H1 (cell line): ENCODE data around the gene SYF2. TPM values are rescaled to one million over a fixed set of nuclear protein-coding genes. Genes with fewer than 3 reads are reported as not detected.

Experiments used
- CTCF ChIA-PET: fragments of 300-600 bp; sonication (Branson Sonifier 250); formaldehyde crosslinking; loops from one replicate; lab custom pipeline; 2021; ENCODE audit not compliant: partially characterized antibody; lab: Charles Lee
- POLR2A ChIA-PET: fragments of 300-600 bp; sonication (Branson Sonifier 250); formaldehyde crosslinking; loops from one replicate; lab custom pipeline; 2021; ENCODE audit warnings: inconsistent platforms; ENCODE audit not compliant: partially characterized antibody; lab: Charles Lee
- DNase-seq, 2 experiments: peaks; one replicate each; pipeline versions ENCODE4 v3.0.0 to v3.0.0-alpha.2; 2010 to 2022; ENCODE audit warnings: low spot score in 2 of 2, low read depth in 1 of 2, mixed read lengths in 1 of 2
- FAIRE-seq: peaks from 2 replicates; lab custom pipeline; 2011; peaks lifted over from hg19 to GRCh38; lab: Jason Lieb, UNC
- H2AFZ ChIP-seq: 2 replicates; pipeline ENCODE4 v1.8.1; 2012; ENCODE audit warnings: low read length, inconsistent platforms
- H2AK5ac ChIP-seq: 2 replicates; pipeline ENCODE4 v1.6.1; 2013; ENCODE audit warnings: low read depth, low read length
- H2BK120ac ChIP-seq: replicated peaks from 2 replicates; pipeline ENCODE3; 2013; ENCODE audit warnings: low read depth, low read length, inconsistent platforms
- H2BK12ac ChIP-seq: 2 replicates; pipeline ENCODE4 v1.6.1; 2013; ENCODE audit warnings: low read depth, low read length
- H2BK15ac ChIP-seq: 2 replicates; pipeline ENCODE4 v1.6.1; 2013; ENCODE audit warnings: low read length
- H2BK20ac ChIP-seq: 2 replicates; pipeline ENCODE4 v1.6.1; 2013; ENCODE audit warnings: low read length
- H2BK5ac ChIP-seq: 2 replicates; pipeline ENCODE4 v1.6.1; 2013; ENCODE audit warnings: low read depth, low read length
- H3K14ac ChIP-seq: 2 replicates; pipeline ENCODE4 v1.6.1; 2013; ENCODE audit warnings: inconsistent platforms; ENCODE audit not compliant: insufficient read length
- H3K18ac ChIP-seq: 2 replicates; pipeline ENCODE4 v1.6.1; 2013; ENCODE audit warnings: low read length; ENCODE audit errors: extremely low read depth
- H3K23ac ChIP-seq: 2 replicates; pipeline ENCODE4 v1.6.1; 2013; ENCODE audit warnings: inconsistent platforms; ENCODE audit not compliant: insufficient read length
- H3K23me2 ChIP-seq: 2 replicates; pipeline ENCODE4 v1.6.1; 2013; ENCODE audit warnings: low read depth, low read length
- H3K27ac ChIP-seq: 2 replicates; pipeline ENCODE4 v1.6.1; 2011; ENCODE audit warnings: low read depth, low read length, inconsistent platforms
- H3K27me3 ChIP-seq, 4 experiments: replicated peaks in 1 of 4; 1 replicate in 1 of 4; 2 replicates in 3 of 4; pipeline versions ENCODE4 v1.6.1 to v1.8.1; 2011 to 2013; ENCODE audit warnings: low read length in 3 of 4, mild to moderate bottlenecking in 3 of 4, inconsistent platforms in 2 of 4, mixed read lengths in 2 of 4, moderate library complexity in 1 of 4; ENCODE audit not compliant: control insufficient read depth in 3 of 4, insufficient read depth in 3 of 4; ENCODE audit errors: extremely low read depth in 1 of 4
- H3K36me3 ChIP-seq, 4 experiments: 2 replicates each; pipeline versions ENCODE4 v1.6.1 to v1.8.1; 2011 to 2013; ENCODE audit warnings: mild to moderate bottlenecking in 4 of 4, low read length in 3 of 4, moderate library complexity in 2 of 4, control low read depth in 1 of 4, inconsistent platforms in 1 of 4; ENCODE audit not compliant: insufficient read depth in 4 of 4, control insufficient read depth in 2 of 4
- H3K4ac ChIP-seq: replicated peaks from 2 replicates; pipeline ENCODE3; 2013; ENCODE audit warnings: low read length, low read depth, mixed read lengths, inconsistent platforms; ENCODE audit not compliant: insufficient read length
- H3K4me1 ChIP-seq, 4 experiments: replicated peaks in 1 of 4; 1 replicate in 1 of 4; 2 replicates in 3 of 4; pipeline versions ENCODE4 v1.6.1 to v1.8.1; 2011 to 2013; ENCODE audit warnings: low read length in 3 of 4, inconsistent platforms in 2 of 4, mixed read lengths in 1 of 4; ENCODE audit not compliant: insufficient read depth in 4 of 4, control insufficient read depth in 3 of 4
- H3K4me2 ChIP-seq, 2 experiments: 2 replicates each; pipeline versions ENCODE4 v1.6.1 to v1.8.1; 2011 to 2013; ENCODE audit warnings: low read depth in 2 of 2, low read length in 2 of 2, control low read depth in 1 of 2, inconsistent platforms in 1 of 2, mild to moderate bottlenecking in 1 of 2; ENCODE audit not compliant: insufficient read depth in 1 of 2
- H3K4me3 ChIP-seq, 4 experiments: fragments of 200-600, 300-600 bp in 1 of 4; sonication (generic), shearing (Covaris generic), sonication (Bioruptor Twin) in 1 of 4; 2 replicates each; pipeline versions ENCODE4 v1.5.1 to v1.8.1; 2011 to 2016; ENCODE audit warnings: low read length in 4 of 4, low read depth in 3 of 4, control low read depth in 2 of 4, inconsistent platforms in 2 of 4, mild to moderate bottlenecking in 2 of 4, mixed read lengths in 1 of 4, moderate library complexity in 1 of 4; ENCODE audit not compliant: insufficient read depth in 2 of 4; ENCODE audit errors: extremely low read depth in 1 of 4
- H3K56ac ChIP-seq: replicated peaks from 2 replicates; pipeline ENCODE3; 2013; ENCODE audit warnings: low read depth, mild to moderate bottlenecking, mixed read lengths, low read length, inconsistent platforms; ENCODE audit not compliant: insufficient read length
- H3K79me1 ChIP-seq: 2 replicates; pipeline ENCODE4 v1.6.1; 2013; ENCODE audit warnings: low read depth, low read length, control low read depth
- H3K79me2 ChIP-seq, 2 experiments: 2 replicates each; pipeline versions ENCODE4 v1.6.1 to v1.8.1; 2012 to 2013; ENCODE audit warnings: low read length in 2 of 2, mild to moderate bottlenecking in 2 of 2, inconsistent platforms in 1 of 2; ENCODE audit not compliant: insufficient read depth in 2 of 2, control insufficient read depth in 1 of 2
- H3K9ac ChIP-seq, 4 experiments: replicated peaks in 1 of 4; 1 replicate in 1 of 4; 2 replicates in 3 of 4; pipeline versions ENCODE4 v1.6.1 to v1.8.1; 2011 to 2013; ENCODE audit warnings: low read depth in 3 of 4, low read length in 3 of 4, control low read depth in 2 of 4, mild to moderate bottlenecking in 2 of 4, moderate library complexity in 2 of 4, inconsistent platforms in 1 of 4; ENCODE audit errors: extremely low read depth in 1 of 4
- H3K9me3 ChIP-seq, 2 experiments: 2 replicates each; pipeline versions ENCODE4 v1.6.1 to v1.8.1; 2012 to 2013; ENCODE audit warnings: mild to moderate bottlenecking in 2 of 2, moderate library complexity in 2 of 2, control low read depth in 1 of 2, inconsistent platforms in 1 of 2, low read depth in 1 of 2, low read length in 1 of 2, mixed read lengths in 1 of 2; ENCODE audit not compliant: insufficient read depth in 2 of 2
- H4K20me1 ChIP-seq, 2 experiments: replicated peaks in 1 of 2; 2 replicates each; pipeline versions ENCODE3 to v1.8.1; 2011 to 2013; ENCODE audit warnings: inconsistent platforms in 2 of 2, low read length in 2 of 2, mild to moderate bottlenecking in 1 of 2; ENCODE audit not compliant: insufficient read depth in 2 of 2, control insufficient read depth in 1 of 2
- H4K5ac ChIP-seq: 2 replicates; pipeline ENCODE4 v1.6.1; 2013; ENCODE audit warnings: low read length, low read depth, mixed read lengths, inconsistent platforms; ENCODE audit not compliant: insufficient read length
- H4K8ac ChIP-seq: 2 replicates; pipeline ENCODE4 v1.8.0; 2013; ENCODE audit warnings: mild to moderate bottlenecking, moderate library complexity, low read length, inconsistent platforms; ENCODE audit not compliant: insufficient read depth; ENCODE audit errors: extremely low read depth
- H4K91ac ChIP-seq: replicated peaks from 2 replicates; pipeline ENCODE3; 2013; ENCODE audit warnings: low read length, mixed read lengths, inconsistent platforms; ENCODE audit not compliant: insufficient read length
- ATF3 ChIP-seq: IDR thresholded peaks from 2 replicates; pipeline ENCODE4 v1.6.1; 2011; ENCODE audit warnings: low read depth, mild to moderate bottlenecking, low read length; ENCODE audit not compliant: insufficient read depth
- BACH1 ChIP-seq: IDR thresholded peaks from 2 replicates; pipeline ENCODE4 v1.6.1; 2012; ENCODE audit warnings: low read length, improper control_type of control experiment
- CREB1 ChIP-seq: IDR thresholded peaks from 2 replicates; pipeline ENCODE4 v1.6.1; 2012; ENCODE audit warnings: inconsistent platforms
- CTBP2 ChIP-seq: IDR thresholded peaks from 2 replicates; pipeline ENCODE4 v1.7.0; 2011; ENCODE audit warnings: borderline replicate concordance, mild to moderate bottlenecking, moderate library complexity, mixed read lengths, low read length; ENCODE audit not compliant: insufficient read depth, insufficient read length
- FOSL1 ChIP-seq: IDR thresholded peaks from 2 replicates; pipeline ENCODE4 v1.6.1; 2011; ENCODE audit warnings: mild to moderate bottlenecking, low read depth, low read length, moderate library complexity; ENCODE audit not compliant: insufficient read depth
- JUND ChIP-seq: IDR thresholded peaks from 2 replicates; pipeline ENCODE4 v1.6.1; 2011; ENCODE audit warnings: mild to moderate bottlenecking, improper control_type of control experiment, low read length
- KDM1A ChIP-seq: fragments of 200-600, 300-600 bp; sonication (generic); IDR thresholded peaks from 2 replicates; pipeline ENCODE4 v1.7.1; 2016; ENCODE audit warnings: mild to moderate bottlenecking, low read length, borderline replicate concordance
- NANOG ChIP-seq: IDR thresholded peaks from 2 replicates; pipeline ENCODE4 v1.6.1; 2011; ENCODE audit warnings: low read length, low read depth, mild to moderate bottlenecking, inconsistent platforms; ENCODE audit not compliant: insufficient read depth, poor library complexity, severe bottlenecking
- POLR2A ChIP-seq, 2 experiments: IDR thresholded peaks; 1 replicate in 1 of 2; 2 replicates in 1 of 2; pipeline ENCODE4 v1.6.1; 2011; ENCODE audit warnings: low read depth in 2 of 2, low read length in 2 of 2, mild to moderate bottlenecking in 2 of 2; ENCODE audit errors: control extremely low read depth in 1 of 2
- RBBP5 ChIP-seq: IDR thresholded peaks from 2 replicates; pipeline ENCODE4 v1.7.1; 2012; ENCODE audit warnings: low read depth, mild to moderate bottlenecking, inconsistent platforms, low read length, moderate library complexity, borderline replicate concordance
- RNF2 ChIP-seq: fragments of 200-900, 300-1000 bp; sonication (generic); IDR thresholded peaks from 2 replicates; pipeline ENCODE4 v1.7.1; 2016; ENCODE audit warnings: borderline replicate concordance, low read depth, mild to moderate bottlenecking, antibody characterized with exemption, low read length; ENCODE audit not compliant: poor library complexity, severe bottlenecking; ENCODE audit errors: missing control alignments
- SIN3A ChIP-seq, 2 experiments: IDR thresholded peaks in 1 of 2; conservative IDR thresholded peaks in 1 of 2; 2 replicates each; pipeline ENCODE4 v1.6.1; 2011 to 2012; ENCODE audit warnings: low read length in 2 of 2, improper control_type of control experiment in 1 of 2, low read depth in 1 of 2, mild to moderate bottlenecking in 1 of 2
- SIRT6 ChIP-seq: IDR thresholded peaks from one replicate; pipeline ENCODE4 v1.7.1; 2012; ENCODE audit warnings: low read length, inconsistent platforms
- ZNF274 ChIP-seq: IDR thresholded peaks from 2 replicates; pipeline ENCODE4 v1.7.0; 2012; ENCODE audit warnings: low read length, borderline replicate concordance; ENCODE audit errors: extremely low read depth
- WGBS, 2 experiments: shearing (Covaris generic) in 1 of 2; methylation state at CpG; one replicate each; pipeline versions ENCODE4 v1.1.6 to v1.1.7; 2013 to 2015; ENCODE audit warnings: low lambda C conversion rate in 2 of 2, mixed read lengths in 2 of 2, inconsistent platforms in 1 of 2, low coverage in 1 of 2, missing lambda C conversion rate in 1 of 2; ENCODE audit not compliant: insufficient replicate concordance in 2 of 2, insufficient coverage in 1 of 2, insufficient read length in 1 of 2; ENCODE audit errors: extremely low coverage in 1 of 2, missing lambda C conversion rate in 1 of 2; 5-methylcytosine and 5-hydroxymethylcytosine counted together
- polyA plus RNA-seq, 7 experiments: library from polyadenylated mRNA; depleted of rRNA in 3 of 7; stranded (reverse) in 5 of 7; unstranded in 2 of 7; fragments of >200 nt in 5 of 7; fragments of 200-250 nt in 2 of 7; gene quantifications; 1 replicate in 5 of 7; 2 replicates in 1 of 7; 4 replicates in 1 of 7; pipeline versions ENCODE4 v1.2.1 to v1.2.3, GENCODE V29; 2011 to 2013; ENCODE audit warnings: missing spikeins in 2 of 7, mixed read lengths in 2 of 7
- total RNA-seq: library from RNA; stranded (reverse); fragmentation: NEBNext Ultra II Directional; extraction: Animal tissue kit (Norgen Biotek cat#: 25700); gene quantifications from 2 replicates; pipeline ENCODE4 v1.2.1, GENCODE V29; 2021

The SYF2 gene
- total and polyA plus RNA-seq, 2 of the 8 experiments (the other 6 are each of a cell fraction or from before 2014, with no cell fraction given): 7.5 to 33.0 TPM

GRCh38 chr1:25223471-25223870 is 8.8 kb downstream of the SYF2 start:
- Histone ChIP-seq H4K91ac (no peak overlapping the region), H3K79me2 (no peaks in the 10 kb centered on the region), H2AK5ac (no peak overlapping the region), H2AFZ (no peak overlapping the region), H3K4me1 (no peaks in the 10 kb centered on the region), H3K4me3 (no peak overlapping the region), H3K18ac (no peak overlapping the region), H3K4ac (no peak overlapping the region), H2BK15ac (no peak overlapping the region), H2BK20ac (no peak overlapping the region), H3K23me2 (no peaks in the 10 kb centered on the region), H3K27me3 (no peaks in the 10 kb centered on the region), H2BK12ac (no peak overlapping the region), H3K36me3 (peaks cover 16 to 58% (median 33%) of the 10 kb centered on the region in 4 experiments), H2BK120ac (no peak overlapping the region), H3K9ac (no peak overlapping the region), H3K56ac (no peak overlapping the region), H3K14ac (no peak overlapping the region), H3K23ac (no peak overlapping the region), H3K27ac (no peak overlapping the region), H4K5ac (no peak overlapping the region), H3K79me1 (no peaks in the 10 kb centered on the region), H4K8ac (no peak overlapping the region), H3K4me2 (no peak overlapping the region), H4K20me1 (no peaks in the 10 kb centered on the region), H3K9me3 (no peaks in the 10 kb centered on the region), H2BK5ac (no peak overlapping the region)
- POLR2A ChIA-PET: interaction anchor here (0.6 to 1.1 kb wide), 2 partner anchors 9 to 11 kb away, joined by 4 to 6 read pairs; partner anchors contain the start of gene SYF2
- CTCF ChIA-PET: no interaction called here
- WGBS, 2 experiments: 94% methylated on average over 3 of the region's 3 CpGs; no CpG with 5 or more reads in 1 of the 2 experiments
- FAIRE-seq (no peak), DNase-seq (no peak)
- TF ChIP-seq POLR2A (IDR thresholded peaks at IDR 0.05; ENCODE audit: control extremely low read depth in 1 of 2, low read depth in 2 of 2, low read length in 2 of 2) (no peak), CREB1 (no peak), SIRT6 (no peak), JUND (no peak), RBBP5 (no peak), BACH1 (no peak), ATF3 (no peak), RNF2 (no peak), FOSL1 (no peak), SIN3A (conservative IDR thresholded peaks at IDR 0.05 in 1 of 2, IDR thresholded peaks at IDR 0.05 in 1 of 2; ENCODE audit: low read depth in 1 of 2, low read length in 2 of 2) (no peak), KDM1A (no peak), ZNF274 (no peak), CTBP2 (no peak), NANOG (no peak)
